Measurements from ENCODE around the gene GAMT.

GRCh38 chr19:1376415-1376805 is 24.9 kb downstream of the GAMT start:
- TF ChIP-seq CTCF (IDR thresholded peaks at IDR 0.05) (no peak), POLR2AphosphoS5 (IDR thresholded peaks at IDR 0.05) (no peak), POLR2A (IDR thresholded peaks at IDR 0.05) (no peak)
